GM12892 (cell line): ENCODE data around the gene TSSC4.

ENCODE experiments used
- POLR2A ChIP-seq: IDR thresholded peaks from 2 replicates; pipeline ENCODE4 v1.6.1; 2011; ENCODE audit warnings: low read depth, low read length, control low read depth
- POLR2AphosphoS5 ChIP-seq: IDR thresholded peaks from 2 replicates; pipeline ENCODE4 v1.6.1; 2011; ENCODE audit warnings: low read depth, low read length, control low read depth

DNA sequence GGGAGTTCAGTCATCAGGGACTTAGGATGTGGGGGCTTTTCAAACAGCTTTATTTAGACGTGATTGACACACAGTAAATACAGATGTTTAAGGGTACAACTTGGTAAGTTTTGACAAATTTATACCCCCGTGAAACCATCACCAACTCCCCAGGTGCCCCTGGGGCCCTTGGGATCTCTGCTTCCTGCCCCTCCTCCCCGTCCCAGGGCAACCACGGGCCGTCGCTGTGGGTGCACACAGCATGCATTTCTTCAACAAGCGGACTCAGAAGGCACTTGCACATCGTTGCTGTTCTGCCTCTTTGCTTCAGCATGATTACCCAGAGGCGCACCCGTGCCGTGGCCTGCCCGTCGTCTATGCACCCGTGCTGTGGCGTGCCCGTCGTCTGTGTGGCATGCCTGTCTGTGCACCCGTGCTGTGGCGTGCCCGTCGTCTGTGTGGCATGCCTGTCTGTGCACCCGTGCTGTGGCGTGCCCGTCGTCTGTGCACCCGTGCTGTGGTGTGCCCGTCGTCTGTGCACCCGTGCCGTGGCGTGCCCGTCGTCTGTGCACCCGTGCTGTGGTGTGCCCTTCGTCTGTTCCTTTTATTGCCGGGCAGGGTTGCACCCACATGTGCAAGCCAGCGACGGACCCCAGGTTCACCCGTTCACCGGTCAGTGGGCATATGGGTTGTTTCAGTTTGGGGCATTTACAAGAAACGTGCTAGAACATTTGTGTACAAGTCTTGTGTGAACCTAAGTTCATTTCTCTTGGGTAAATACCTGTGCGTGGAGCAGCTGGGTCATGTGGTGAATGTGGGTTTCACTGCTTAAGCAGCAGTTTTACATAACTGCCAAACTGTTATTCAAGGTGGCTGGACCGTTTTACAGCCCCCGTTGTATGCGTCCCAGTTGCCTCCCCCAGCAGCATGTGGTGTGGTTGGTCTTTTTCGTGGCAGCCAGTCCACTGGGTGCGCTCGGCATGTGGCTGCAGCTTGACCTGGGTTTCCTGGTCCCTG lies 15.1 kb upstream of the TSSC4 start:
- TF ChIP-seq POLR2A, result no peak
- TF ChIP-seq POLR2AphosphoS5, result no peak
